PC-3 (cell line): Measurements from ENCODE around the gene SNTG2. TPM values are rescaled to one million over a fixed set of nuclear protein-coding genes. Genes with fewer than 3 reads are reported as not detected.

Source experiments
- ATAC-seq: fragments of 200-7000 bp; cut with Tn5 transposase; 2 replicates; pipeline ENCODE4 v1.9.1; 2020; ENCODE audit warnings: mild to moderate bottlenecking, moderate library complexity
- BruUV-seq: library from RNA; stranded (reverse); fragments of 400-500 nt; replicated peaks from 2 replicates; lab custom pipeline; 2021; lab: Mats Ljungman, UMichigan
- CTCF ChIA-PET: fragments of 300-600 bp; sonication (Branson Sonifier 250); formaldehyde crosslinking; loops from one replicate; lab custom pipeline; 2022; ENCODE audit warnings: antibody characterized with exemption; lab: Charles Lee
- POLR2A ChIA-PET: fragments of 300-600 bp; sonication (Branson Sonifier 250); formaldehyde crosslinking; loops from one replicate; lab custom pipeline; 2022; ENCODE audit warnings: antibody characterized with exemption; ENCODE audit not compliant: unreplicated experiment; lab: Charles Lee
- DNase-seq: peaks from one replicate; pipeline ENCODE4 v3.0.0-alpha.2; 2015
- H2AFZ ChIP-seq: fragments of 300-600 bp; sonication (generic); 2 replicates; pipeline ENCODE4 v1.6.0; 2016; ENCODE audit warnings: antibody characterized with exemption, low read length
- H3F3A ChIP-seq: fragments of 300-600 bp; sonication (generic); one replicate; pipeline ENCODE4 v1.6.0; 2017; ENCODE audit warnings: antibody characterized with exemption, low read length, control low read depth, mild to moderate bottlenecking; ENCODE audit not compliant: unreplicated experiment
- H3K27ac ChIP-seq: fragments of 300-600 bp; sonication (generic); 2 replicates; pipeline ENCODE4 v1.5.1; 2016; ENCODE audit warnings: mild to moderate bottlenecking, low read length
- H3K27me3 ChIP-seq: fragments of 300-600 bp; sonication (generic); 2 replicates; pipeline ENCODE4 v1.6.1; 2016; ENCODE audit warnings: low read length, mixed read lengths
- H3K36me3 ChIP-seq: fragments of 300-600 bp; sonication (generic); 2 replicates; pipeline ENCODE4 v1.6.1; 2016; ENCODE audit warnings: low read depth, mixed run types, low read length, mixed read lengths
- H3K4me1 ChIP-seq: fragments of 300-600 bp; sonication (generic); 2 replicates; pipeline ENCODE4 v1.5.1; 2016; ENCODE audit warnings: low read length; ENCODE audit not compliant: insufficient read depth
- H3K4me2 ChIP-seq: fragments of 300-600 bp; sonication (generic); 2 replicates; pipeline ENCODE4 v1.6.0; 2016; ENCODE audit warnings: low read length
- H3K4me3 ChIP-seq: fragments of 300-600 bp; sonication (generic); 2 replicates; pipeline ENCODE4 v1.5.1; 2016; ENCODE audit warnings: mild to moderate bottlenecking, low read length, mixed read lengths
- H3K79me2 ChIP-seq: fragments of 300-600 bp; sonication (generic); 2 replicates; pipeline ENCODE4 v1.6.1; 2017; ENCODE audit warnings: low read length, mixed read lengths
- H3K9ac ChIP-seq: fragments of 300-600 bp; sonication (generic); 2 replicates; pipeline ENCODE4 v1.6.0; 2016; ENCODE audit warnings: mild to moderate bottlenecking, low read length
- H3K9me2 ChIP-seq: fragments of 300-600 bp; sonication (generic); replicated peaks from 2 replicates; pipeline ENCODE4 v1.6.1; 2016; ENCODE audit warnings: mixed run types, low read length, mixed read lengths
- H3K9me3 ChIP-seq: fragments of 300-600 bp; sonication (generic); 2 replicates; pipeline ENCODE4 v1.6.1; 2016; ENCODE audit warnings: low read length, mixed read lengths
- H4K20me1 ChIP-seq: fragments of 300-600 bp; sonication (generic); 2 replicates; pipeline ENCODE4 v1.6.1; 2016; ENCODE audit warnings: low read length, mixed read lengths
- EZH2 ChIP-seq: fragments of 300-600 bp; sonication (generic); IDR thresholded peaks from one replicate; pipeline ENCODE4 v1.6.1; 2017; ENCODE audit warnings: antibody characterized with exemption, mild to moderate bottlenecking, low read length; ENCODE audit not compliant: unreplicated experiment
- EZH2phosphoT487 ChIP-seq: fragments of 300-600 bp; sonication (generic); IDR thresholded peaks from 2 replicates; pipeline ENCODE4 v1.6.1; 2018; ENCODE audit warnings: mild to moderate bottlenecking, antibody characterized with exemption, low read length, borderline replicate concordance
- intact Hi-C: fragments of 100-400 bp; cut with micrococcal nuclease; formaldehyde crosslinking; loops from 2 replicates; pipeline ENCODE4 v1.9.0; 2023
- total RNA-seq: library from RNA; depleted of rRNA; stranded (reverse); fragments of >200 nt; gene quantifications from 2 replicates; pipeline ENCODE4 v1.2.3, GENCODE V29; 2014
- TF ChIP-seq, protein P1 (sequence below): fragments of 300-600 bp; sonication (generic); conservative IDR thresholded peaks from 2 replicates; pipeline ENCODE4 v1.5.1; 2017; ENCODE audit warnings: antibody characterized with exemption, low read depth, mild to moderate bottlenecking, low read length

SNTG2 gene
- total RNA-seq, 1 experiment from 2014 or later, result not detected

DNA sequence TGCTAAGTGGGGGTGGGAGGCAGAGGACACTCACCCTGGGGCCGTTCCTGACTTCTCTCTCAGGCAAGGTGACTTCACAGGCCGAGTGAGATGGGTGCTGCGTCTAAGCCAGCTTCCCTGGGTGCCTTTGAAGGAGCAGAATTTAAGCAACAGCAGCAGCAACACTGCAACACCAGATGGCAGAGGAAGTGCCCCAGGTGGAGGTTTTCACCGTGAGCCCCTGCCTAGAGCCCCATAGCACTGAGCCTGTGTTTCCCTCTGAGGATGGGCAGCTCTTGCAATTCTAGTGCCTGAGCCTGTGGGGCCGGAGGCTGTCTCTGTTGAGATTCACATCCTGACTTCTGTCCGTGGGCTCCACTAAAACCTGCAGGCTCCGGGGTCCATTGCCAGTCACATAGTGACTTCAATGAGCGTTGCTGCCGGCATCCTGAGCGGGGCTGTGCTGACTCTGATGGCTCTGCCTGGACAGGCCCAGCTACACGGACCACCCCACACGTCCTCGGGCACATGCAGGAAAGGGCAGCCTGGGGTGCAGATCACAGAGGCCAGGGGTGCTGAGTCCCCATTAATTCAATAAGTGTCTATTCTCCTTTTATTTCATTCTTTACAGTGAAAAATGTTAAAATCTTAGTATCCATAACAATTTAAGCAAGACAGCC, 218.8 kb downstream of the SNTG2 start:
- Histone ChIP-seq H3K36me3 (no peaks in the 10 kb centered on the region), H3K9ac (no peak overlapping the region), H3K79me2 (no peaks in the 10 kb centered on the region), H3K9me3 (no peaks in the 10 kb centered on the region), H4K20me1 (no peaks in the 10 kb centered on the region), H3K4me1 (no peaks in the 10 kb centered on the region), H3K9me2 (no peaks in the 10 kb centered on the region), H3K27ac (no peak overlapping the region), H3K4me3 (no peak overlapping the region), H3K27me3 (peaks cover 58% of the 10 kb centered on the region), H2AFZ (no peak overlapping the region), H3F3A (no peaks in the 10 kb centered on the region), H3K4me2 (no peak overlapping the region)
- no TSS peak for BruUV-seq
- CTCF ChIA-PET, result no interaction called here
- intact Hi-C loops, result no loop called here
- ATAC-seq (no peak), DNase-seq (no peak)
- POLR2A ChIA-PET, result no interaction called here
- TF ChIP-seq EZH2 (no peak), EZH2phosphoT487 (no peak)
- TF ChIP-seq, protein P1, sequence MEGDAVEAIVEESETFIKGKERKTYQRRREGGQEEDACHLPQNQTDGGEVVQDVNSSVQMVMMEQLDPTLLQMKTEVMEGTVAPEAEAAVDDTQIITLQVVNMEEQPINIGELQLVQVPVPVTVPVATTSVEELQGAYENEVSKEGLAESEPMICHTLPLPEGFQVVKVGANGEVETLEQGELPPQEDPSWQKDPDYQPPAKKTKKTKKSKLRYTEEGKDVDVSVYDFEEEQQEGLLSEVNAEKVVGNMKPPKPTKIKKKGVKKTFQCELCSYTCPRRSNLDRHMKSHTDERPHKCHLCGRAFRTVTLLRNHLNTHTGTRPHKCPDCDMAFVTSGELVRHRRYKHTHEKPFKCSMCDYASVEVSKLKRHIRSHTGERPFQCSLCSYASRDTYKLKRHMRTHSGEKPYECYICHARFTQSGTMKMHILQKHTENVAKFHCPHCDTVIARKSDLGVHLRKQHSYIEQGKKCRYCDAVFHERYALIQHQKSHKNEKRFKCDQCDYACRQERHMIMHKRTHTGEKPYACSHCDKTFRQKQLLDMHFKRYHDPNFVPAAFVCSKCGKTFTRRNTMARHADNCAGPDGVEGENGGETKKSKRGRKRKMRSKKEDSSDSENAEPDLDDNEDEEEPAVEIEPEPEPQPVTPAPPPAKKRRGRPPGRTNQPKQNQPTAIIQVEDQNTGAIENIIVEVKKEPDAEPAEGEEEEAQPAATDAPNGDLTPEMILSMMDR, result no peak

DNA sequence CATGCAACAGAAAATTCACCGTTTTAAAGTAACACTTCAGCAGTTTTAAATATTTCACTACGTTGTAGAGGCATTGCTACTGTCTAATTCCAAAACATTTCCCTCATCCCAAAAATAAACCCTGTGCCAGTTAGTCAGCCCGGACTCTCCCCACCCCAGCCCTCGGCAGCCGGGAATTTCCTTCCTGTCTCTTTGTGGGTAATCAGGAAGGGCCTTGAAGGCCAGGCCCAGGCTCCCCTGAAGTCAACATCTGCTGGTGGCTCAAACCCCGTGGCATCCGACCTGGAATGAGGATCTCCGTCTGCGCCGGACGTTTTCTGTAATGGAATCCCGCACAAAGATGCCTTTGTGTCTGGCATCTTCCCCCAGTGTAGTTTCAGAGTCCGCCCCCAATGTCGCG, 219.6 kb downstream of the SNTG2 start:
- H3K4me1 ChIP-seq, result no peaks in the 10 kb centered on the region
- POLR2A ChIA-PET, result no interaction called here
- CTCF ChIA-PET, result no interaction called here
- H3F3A ChIP-seq, result no peaks in the 10 kb centered on the region
- TF ChIP-seq, protein P1, result no peak
- no peak for TF ChIP-seq EZH2phosphoT487
- no peak for TF ChIP-seq EZH2
- DNase-seq (no peak), ATAC-seq (no peak)
- no TSS peak for BruUV-seq
- no peak overlapping the region for H3K9ac ChIP-seq
- intact Hi-C loops, result no loop called here
- no peak overlapping the region for H3K27ac ChIP-seq
- no peak overlapping the region for H3K4me3 ChIP-seq
- H3K79me2 ChIP-seq, result no peaks in the 10 kb centered on the region
- H3K9me3 ChIP-seq, result no peaks in the 10 kb centered on the region
- peaks cover 63% of the 10 kb centered on the region for H3K27me3 ChIP-seq
- no peak overlapping the region for H3K4me2 ChIP-seq
- no peaks in the 10 kb centered on the region for H4K20me1 ChIP-seq
- H3K36me3 ChIP-seq, result no peaks in the 10 kb centered on the region
- no peaks in the 10 kb centered on the region for H3K9me2 ChIP-seq
- H2AFZ ChIP-seq, result no peak overlapping the region

DNA sequence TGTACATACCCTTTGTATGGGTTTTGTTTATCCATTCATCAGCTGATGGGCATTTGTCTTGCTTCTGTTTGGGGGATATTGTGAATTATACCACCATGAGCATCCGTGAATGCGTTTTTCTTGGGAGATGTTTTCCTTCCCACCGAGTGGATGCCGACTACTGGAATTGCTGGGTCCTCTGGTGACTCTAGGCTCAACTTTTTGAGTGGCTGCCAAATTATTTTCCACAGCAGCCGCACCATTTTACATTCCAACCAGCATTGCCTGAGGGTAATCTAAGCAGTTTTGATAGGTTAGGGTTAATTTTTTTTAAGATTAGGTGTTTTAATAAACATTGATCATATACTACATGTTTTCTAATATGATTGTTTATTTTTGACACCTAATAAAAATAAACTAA, 220.1 kb downstream of the SNTG2 start:
- Histone ChIP-seq H3K4me1 (no peaks in the 10 kb centered on the region), H4K20me1 (no peaks in the 10 kb centered on the region), H3K4me2 (no peak overlapping the region), H2AFZ (no peak overlapping the region), H3F3A (no peaks in the 10 kb centered on the region), H3K4me3 (no peak overlapping the region), H3K9ac (no peak overlapping the region), H3K27me3 (peaks cover 62% of the 10 kb centered on the region), H3K27ac (no peak overlapping the region), H3K9me3 (no peaks in the 10 kb centered on the region), H3K9me2 (no peaks in the 10 kb centered on the region), H3K79me2 (no peaks in the 10 kb centered on the region), H3K36me3 (no peaks in the 10 kb centered on the region)
- ChIA-PET POLR2A (no interaction called here), CTCF (no interaction called here)
- intact Hi-C loops, result no loop called here
- ATAC-seq (no peak), DNase-seq (no peak)
- TF ChIP-seq, protein P1, result no peak
- TF ChIP-seq EZH2 (no peak), EZH2phosphoT487 (no peak)
- no TSS peak for BruUV-seq
